Measurements from ENCODE around the gene BAZ2A.
"Not testable (repeated sequence)": the region's sequence is repeated elsewhere in the genome, so short reads cannot be mapped to it uniquely, and the experiment has no call there.

Gene BAZ2A

GRCh38 chr12:56630180-56630632 lies at the start of gene BAZ2A:
Gene BAZ2A (minus strand): TSS chr12:56630326. CDS start chr12:56617530, 12,796 bp downstream.
- peak; percentile 83 for DNase-seq

- no peak for DNase-seq
Measured at GRCh38 chr12:56678852-56679251, 48.7 kb upstream of the BAZ2A start.

DNA sequence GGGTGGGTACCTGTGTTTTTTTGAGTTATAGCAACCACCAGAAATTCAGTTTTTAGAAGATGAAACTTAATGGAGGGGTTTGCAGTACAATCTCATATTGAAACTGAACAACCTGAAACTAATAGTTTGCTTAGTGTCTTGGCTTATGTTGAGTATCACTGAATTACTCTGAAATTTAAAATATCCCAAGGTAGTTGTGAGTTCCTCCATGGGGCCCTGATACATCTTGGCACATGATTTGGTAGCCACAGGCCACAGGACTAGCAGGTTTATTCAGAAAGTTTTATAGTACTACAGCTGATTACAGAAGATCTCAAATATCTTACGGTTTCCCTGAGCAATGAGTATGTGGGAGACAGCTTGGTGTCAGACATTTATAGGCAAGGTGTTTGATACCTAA lies 47.6 kb upstream of the BAZ2A start:
- no peak for DNase-seq

DNA sequence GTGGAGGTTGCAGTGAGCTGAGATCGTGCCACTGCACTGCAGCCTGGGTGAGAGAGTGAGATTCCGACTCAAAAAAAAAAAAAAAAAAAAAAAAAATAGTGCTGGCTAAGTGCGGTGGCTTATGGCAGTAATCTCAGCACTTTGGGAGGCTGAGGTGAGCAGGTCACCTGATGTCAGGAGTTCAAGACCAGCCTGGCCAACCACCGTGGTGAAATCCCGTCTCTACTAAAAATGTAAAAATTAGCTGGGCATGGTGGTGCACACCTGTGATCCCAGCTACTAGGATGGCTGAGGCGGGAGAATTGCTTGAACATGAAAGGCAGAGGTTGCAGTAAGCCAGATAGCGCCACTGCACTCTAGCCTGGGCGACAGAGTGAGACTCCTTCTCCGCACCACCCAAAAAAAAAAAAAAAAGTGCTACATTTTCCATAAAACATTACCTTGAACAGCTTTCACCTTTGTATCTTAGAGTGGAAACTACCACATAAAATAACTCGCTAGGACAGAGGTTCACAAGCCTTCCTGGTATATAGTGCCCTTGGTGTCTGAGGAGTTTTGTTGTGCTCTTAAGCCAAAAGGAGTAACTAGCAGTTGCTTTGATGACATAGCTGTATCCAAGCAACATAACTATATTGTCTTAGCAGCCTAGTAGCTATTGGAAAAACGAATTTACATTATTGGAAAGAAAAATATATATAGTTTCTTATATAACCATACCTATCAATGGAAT lies 46.9 kb upstream of the BAZ2A start:
- no peak for DNase-seq

GRCh38 chr12:56671608-56672007 lies 41.5 kb upstream of the BAZ2A start:
- DNase-seq, result no peak

DNA sequence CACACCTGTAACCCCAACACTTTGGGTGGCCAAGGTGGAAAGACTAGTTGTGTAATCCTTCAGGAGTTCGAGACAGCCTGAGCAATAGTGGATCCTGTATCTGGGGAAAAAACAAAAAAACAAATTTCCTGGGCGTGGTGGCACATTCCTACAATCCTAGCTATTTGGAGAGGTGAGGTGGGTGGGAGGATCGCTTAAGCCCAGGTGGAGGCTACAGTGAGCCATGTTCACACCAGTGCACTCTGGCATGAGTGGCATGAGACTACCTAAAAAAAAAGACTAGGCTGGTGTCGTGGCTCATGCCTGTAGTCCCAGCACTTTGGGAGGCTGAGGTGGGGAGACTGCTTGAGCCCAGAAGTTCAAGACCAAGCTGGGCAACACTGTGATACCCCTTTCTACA lies 40.7 kb upstream of the BAZ2A start:
- DNase-seq, result no peak

- no peak for DNase-seq
Measured at GRCh38 chr12:56668197-56668457, 38.0 kb upstream of the BAZ2A start.

DNA sequence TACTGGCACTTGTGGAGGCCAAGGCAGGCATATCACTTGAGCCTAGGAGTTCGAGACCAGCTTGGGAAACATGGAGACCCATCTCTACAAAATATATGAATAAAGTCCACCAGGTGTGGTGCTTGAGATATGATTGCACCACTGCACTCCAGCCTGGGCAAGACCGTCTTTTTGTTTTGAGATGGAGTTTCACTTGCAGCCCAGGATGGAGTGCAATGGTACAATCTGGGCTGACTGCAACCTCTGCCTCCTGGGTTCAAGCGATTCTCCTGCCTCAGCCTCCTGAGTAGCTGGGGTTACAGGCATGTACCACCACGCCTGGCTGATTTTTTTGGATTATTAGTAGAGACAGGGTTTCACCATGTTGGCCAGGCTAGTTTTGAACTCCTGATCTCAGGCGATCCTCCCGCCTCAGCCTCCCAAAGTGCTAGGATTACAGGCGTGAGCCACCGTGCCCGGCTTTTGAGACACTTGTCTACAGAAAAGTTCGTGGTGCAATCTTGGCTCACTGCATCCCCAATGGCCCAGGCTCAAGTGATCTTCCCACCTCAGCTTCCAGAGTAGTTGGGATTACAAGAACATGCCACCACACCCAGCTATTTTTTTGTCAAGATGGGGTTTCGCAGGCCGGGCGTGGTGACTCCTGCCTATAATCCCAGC lies 32.0 kb upstream of the BAZ2A start:
- no peak for DNase-seq

DNA sequence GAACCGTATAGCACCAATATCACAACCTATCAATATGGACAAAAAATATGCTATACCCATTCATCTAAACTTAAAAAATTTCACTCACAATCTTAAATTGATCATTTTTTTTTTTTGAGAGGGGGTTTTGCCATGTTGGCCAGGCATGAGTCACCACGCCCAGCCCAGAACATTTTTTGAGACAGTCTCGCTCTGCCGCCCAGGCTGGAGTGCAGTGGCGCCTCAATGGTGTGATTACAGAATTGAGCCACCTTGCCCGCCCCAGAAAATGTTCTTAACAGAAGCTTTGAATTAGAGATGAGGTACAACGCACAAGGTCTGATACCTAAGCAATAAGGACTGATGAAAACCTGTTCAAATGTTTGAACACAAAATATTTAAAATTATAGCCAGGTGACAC lies 31.4 kb upstream of the BAZ2A start:
- no peak for DNase-seq

DNA sequence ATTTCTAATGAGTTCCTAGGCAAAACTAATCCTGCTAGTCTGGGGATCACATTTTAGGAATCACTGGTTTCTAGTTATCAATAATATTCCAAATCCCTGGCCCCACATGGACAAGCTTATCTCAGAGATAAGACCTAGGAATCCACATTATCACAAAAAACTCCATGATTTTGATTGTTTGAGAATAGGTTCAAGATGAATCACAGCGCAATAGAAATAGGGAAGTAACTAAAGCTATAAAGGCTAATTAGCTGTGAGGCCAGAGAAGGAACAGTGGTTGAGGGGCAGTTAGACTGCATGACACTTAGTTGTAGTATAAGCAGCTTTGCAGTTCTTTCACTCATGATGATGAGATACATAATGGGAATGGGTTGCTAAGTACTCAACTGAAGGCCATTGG lies 28.8 kb upstream of the BAZ2A start:
- no peak for DNase-seq

GRCh38 chr12:56657416-56658379 lies 27.6 kb upstream of the BAZ2A start:
- DNase-seq, result no peak

DNA sequence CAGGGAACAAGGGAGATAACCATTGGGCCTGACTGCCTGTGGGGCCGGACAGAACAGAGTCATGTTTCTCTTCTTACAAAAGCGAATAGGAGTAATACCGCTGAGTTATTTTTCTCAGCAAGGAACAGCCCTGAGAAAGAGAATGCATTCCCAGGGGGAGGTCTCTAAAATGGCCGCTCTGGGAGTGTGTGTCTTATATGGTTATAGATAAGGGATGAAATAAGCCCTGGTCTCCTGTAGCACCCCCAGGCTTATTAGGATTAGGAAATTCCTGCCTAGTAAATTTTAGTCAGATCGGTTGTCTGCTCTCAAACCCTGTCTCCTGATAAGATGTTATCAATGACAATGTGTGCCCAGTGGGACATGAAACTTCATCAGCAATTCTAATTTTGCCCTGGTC lies 23.7 kb upstream of the BAZ2A start:
- not testable (repeated sequence) for DNase-seq

GRCh38 chr12:56648023-56648422 lies 17.9 kb upstream of the BAZ2A start:
- DNase-seq, result not testable (repeated sequence)

- DNase-seq, result peak; percentile 83
Measured at GRCh38 chr12:56645717-56646446, 15.8 kb upstream of the BAZ2A start, which contains the start of gene ATP5F1B. Gene ATP5F1B (minus strand): TSS chr12:56645984. CDS start chr12:56645963, 21 bp downstream.

GRCh38 chr12:56645201-56645716 lies 15.1 kb upstream of the BAZ2A start:
- no peak for DNase-seq

GRCh38 chr12:56644654-56645053 lies 14.5 kb upstream of the BAZ2A start:
- no peak for DNase-seq

GRCh38 chr12:56641219-56641618 lies 11.1 kb upstream of the BAZ2A start:
- DNase-seq, result no peak

DNA sequence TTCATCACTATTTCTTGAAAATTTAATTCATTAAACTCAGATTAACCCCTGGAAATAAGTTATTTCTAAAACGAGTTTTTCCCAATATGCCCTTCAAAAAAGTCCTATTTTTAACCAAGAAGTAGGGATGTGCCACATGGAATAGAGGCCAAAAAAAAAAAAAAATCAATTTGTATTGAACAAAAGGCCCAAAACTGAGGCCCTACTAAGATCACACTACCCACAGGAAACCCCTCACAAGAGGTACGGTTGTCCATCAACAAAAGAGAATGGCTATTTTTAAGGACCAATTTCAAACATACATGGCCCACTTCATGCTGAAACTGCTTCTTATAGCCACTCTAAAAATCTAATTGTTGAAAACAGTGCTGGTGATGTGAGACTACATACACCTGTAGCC lies 7.5 kb upstream of the BAZ2A start:
- no peak for DNase-seq

DNA sequence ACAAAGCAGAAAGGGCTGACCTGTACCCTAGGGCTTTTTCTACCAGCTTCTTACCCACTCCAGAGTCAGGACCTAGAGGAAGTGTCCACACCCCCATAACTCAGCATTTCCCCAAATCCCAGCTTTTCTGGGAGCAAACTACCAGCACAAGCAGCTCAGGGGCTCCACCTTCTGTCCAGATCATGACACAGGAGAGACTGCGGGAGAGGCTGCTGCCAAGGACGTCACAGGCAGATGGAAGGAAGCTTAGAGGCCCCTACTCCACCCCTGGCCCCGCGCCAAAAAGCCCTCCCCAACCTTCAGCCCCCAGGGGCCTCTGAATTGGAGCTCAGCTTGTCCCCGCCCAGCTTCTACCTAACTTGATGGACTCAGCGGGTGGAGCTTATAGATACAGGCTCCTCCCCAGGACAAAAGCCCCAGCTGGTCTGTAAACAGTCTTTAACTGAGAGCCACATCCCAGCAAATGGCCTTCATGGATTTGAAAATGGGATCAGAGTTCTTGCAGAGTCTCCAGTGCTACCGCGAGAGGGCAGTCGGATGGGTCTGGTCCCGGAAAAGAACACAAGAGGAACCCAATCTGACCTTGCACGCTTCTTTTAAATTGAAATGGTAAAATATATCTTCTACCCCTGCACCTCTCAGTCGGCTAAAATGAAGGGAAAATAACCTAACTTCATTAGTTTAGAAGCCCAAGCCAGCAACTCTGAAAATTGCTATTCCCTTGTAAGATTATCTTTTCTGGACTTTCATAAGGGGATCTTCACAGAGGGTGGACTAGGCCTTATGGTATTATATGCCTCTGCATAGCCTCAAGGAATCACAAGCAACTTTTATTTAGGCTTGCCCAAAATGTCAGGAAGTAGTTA lies 6.8 kb upstream of the BAZ2A start:
- peak; percentile 94 for DNase-seq

DNA sequence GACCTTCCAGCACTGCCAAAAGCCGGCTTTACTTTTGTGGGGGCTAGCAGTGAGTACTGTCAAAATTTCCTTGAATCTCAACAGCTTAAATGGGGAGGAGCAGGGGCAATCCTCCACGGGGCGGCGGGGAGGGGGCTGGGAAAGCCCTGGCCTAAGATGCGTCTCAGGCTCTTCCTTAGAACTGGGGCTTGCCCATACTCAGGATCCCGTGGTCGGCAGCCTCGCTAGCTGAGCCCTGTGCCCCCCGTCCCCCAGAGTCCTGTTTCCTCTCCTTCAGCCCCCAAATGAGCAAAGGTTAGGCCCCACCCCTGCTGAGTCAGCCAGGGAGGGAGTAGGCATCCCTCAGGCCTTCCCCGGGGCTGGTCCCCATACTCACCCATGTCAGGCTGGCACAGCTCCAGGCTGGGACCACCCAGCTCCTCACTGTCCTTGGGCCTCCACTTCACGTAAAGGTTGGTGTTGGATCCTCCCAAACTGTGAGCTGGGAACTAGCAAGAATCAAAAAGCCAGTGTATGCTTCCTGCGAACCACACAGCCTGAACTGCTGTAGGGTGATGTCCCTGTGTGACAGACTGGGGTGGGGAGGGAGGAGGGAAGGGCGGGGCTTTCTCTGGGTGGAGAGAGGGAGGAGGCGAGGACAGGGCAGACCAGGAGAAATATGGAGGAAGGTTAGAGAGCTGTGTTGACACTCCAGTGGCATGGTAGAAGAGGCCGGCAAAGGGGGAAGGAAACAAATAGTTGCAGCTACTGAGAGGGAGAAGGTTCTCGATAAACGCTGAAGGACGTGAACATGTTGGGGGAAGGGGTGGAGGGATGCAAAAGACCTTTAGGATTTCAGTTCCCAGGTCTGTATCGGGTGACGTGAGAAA lies 5.9 kb upstream of the BAZ2A start:
- DNase-seq, result peak; percentile 82

Measured in activated T-cell treated with anti-CD3 and anti-CD28 coated beads, Interleukin-2, amount 50 U/mL, for 1 hour (primary cell).